HG02852 (cell line): ENCODE results near the gene SNX20.
A peak's percentile ranks its signal among the peaks of the same experiment; 100 is the strongest.

ENCODE experiments used
- ATAC-seq: cut with Tn5 transposase; IDR thresholded peaks from one replicate; pipeline ENCODE4 v1.9.1; 2021; ENCODE audit warnings: mild to moderate bottlenecking, moderate library complexity; ENCODE audit not compliant: unreplicated experiment

SNX20 gene

DNA sequence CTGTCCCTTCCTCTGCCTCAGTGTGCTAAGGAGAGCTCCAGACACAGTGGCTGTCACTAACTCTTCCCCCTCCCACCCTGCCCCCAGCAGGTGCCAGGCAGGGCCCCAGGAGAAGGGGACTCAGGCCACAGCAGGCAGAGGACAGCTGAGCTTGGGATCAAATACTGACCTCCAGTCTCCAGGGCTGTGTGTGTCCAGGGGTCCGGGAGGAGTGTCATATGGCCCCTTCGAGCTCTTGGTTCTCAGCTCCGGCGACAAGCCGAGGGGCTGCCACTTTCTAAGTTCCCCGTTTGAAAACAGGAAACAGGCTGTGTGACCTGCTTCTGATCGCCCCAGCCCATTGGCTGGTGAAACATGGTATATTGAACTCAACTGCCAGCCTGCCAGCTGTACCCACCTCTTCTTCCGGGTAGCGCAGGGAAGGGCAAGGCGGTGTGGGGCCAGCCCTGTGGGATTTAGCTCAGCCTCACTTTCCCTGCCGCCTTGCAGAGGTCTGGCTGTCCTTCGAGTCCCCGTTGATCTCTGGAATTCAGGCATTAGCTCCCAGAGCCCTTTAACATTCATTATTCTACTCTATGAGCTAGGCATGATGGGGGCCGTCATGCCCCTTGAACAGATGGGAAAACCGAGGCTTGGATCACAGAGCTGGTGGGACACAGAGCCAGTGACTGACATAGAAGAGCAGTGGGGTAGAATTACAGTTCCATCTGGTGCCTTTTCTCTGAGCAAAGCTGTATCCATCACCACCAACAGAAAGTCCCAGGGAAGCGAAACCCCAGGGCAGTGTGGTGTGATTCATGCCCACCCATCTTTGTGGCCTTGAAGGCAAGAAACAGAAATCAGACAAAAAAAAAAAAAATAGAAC, at the start of gene SNX20:
SNX20 (minus strand) TSS at position 292 of the 865 bp plus-strand sequence. CDS start 3,786 bp downstream, outside the sequence.
- ATAC-seq, result peak; percentile 34

DNA sequence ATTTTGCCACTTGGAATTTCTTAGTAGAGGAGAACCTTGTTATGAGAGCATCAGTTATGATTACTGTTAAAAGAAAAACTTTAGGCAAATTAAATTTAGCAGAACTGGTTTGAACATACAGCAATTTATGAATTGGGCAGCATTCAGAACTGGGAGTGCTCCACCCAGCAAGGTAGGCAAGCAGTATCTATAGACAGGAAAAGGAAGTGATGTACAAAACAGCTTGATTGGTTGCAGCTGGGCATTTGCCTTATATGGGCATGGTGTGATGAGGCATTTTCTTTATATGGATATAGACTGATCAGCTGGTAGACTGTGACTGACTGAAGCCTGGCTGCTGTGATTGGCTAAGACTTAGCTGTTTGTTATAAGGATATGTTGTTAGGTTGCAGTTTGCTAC, 43.2 kb upstream of the SNX20 start:
- no peak for ATAC-seq

DNA sequence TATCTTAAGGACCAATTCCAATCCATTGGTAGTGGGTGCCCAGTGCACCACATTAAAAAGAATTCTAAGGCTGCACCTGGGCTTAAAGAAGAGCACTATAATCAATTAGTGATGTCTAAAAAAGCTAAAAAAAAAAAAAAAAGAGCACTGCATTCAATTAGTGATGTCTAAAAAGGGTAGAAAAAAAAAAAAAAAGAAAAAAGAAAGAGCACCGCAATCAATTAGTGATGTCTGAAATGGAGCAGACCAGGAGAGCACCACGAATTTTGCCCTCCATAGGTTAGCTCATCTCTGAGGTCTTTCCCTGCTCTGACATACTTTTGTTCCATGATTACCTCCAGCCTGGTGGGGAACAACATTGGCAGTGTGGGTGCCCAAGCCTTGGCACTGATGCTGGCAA, 41.8 kb upstream of the SNX20 start:
- ATAC-seq, result no peak

DNA sequence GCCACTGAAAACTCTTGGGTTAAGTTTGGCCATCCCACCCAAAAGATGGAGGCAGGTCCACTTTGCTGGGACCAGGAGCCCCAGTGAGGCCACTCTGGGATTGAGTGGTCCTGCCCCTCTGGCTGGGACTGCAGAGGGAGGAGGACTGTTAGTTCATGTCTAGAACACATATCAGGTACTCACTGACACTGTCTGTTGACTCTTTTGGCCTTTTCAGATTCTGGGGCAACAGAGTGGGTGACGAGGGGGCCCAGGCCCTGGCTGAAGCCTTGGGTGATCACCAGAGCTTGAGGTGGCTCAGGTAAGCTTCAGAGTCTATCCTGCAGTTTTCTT, 41.3 kb upstream of the SNX20 start:
- ATAC-seq, result no peak

DNA sequence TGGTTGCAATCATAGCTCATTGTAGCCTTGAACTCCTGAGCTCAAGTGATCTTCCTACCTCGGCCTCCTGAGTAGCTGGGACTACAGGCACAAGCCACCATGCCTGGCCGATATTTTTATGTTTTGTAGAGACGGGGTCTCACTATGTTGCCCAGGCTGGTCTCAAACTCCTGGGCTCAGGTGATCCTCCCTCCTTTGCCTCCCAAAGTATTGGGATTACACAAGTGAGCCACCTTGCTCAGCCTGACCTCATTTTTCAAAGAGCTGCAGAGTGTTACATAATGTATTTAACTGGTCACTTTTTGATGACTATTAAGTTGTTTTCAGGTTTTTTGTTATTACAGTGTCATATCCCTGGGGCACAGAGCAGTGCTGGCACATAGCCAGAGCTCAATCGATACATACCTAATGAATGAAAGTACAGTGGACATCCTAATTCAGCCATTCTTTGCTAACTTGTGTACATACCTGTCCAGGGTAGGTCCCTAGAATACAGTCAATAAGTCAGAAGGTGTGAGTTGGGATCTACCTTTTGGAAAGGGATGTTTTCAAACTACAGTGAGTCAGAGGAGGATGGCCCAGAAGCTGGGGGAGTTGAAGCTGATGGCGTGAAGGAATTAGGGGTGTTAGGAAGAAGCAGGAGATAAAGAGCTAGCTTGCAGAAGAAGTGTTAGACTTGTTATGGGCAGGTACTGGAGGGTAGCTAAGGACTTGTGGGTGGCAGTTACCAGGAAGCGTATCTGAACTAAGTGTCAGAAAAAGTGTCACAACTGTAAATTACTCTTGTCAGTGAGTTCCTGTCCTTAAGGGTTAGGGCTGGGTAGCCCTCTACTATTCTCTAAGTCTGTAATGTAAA, 40.7 kb upstream of the SNX20 start:
- no peak for ATAC-seq

DNA sequence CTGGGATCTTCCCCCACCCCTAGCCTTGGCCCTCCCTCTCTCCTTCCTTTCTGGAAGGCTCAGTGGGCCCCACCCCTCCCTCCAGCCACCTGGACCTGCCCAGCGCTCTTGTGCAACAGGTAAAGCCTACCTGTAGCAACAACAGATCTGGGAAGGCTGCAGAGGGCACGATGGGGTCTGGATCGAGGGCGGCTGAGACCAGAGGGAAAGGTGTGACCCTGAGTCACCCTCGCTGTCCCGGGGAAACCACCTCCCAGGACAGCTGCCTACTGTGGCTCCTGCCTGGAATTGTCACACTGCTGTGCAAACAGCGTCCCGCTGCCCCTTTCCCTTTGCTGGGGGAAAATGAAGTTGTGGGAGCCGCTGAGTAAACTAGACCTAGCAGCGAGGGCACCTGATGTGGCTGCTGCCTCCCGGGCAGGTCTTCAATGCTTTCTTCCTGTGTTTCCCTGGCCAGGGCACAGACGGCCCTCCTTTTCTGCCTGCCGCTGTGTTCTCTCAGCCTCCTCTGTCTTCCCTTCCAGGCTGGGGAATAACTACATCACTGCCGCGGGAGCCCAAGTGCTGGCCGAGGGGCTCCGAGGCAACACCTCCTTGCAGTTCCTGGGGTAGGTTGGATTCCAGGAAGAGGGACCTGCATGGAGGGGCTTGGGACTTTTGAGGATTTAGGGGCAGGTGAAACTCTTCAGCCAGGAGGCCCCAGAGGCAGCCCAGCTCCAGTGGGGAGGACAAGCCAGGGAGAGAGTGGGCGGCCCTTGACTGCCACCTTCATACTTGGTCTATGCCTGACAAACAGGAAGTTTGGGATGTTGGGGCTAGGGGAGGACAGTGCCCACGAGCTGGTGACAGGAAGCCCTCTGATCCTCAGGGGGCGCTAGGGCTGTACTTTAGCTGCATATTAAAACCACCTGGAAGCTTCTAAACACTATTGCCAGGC, 38.6 kb upstream of the SNX20 start:
- ATAC-seq, result no peak

DNA sequence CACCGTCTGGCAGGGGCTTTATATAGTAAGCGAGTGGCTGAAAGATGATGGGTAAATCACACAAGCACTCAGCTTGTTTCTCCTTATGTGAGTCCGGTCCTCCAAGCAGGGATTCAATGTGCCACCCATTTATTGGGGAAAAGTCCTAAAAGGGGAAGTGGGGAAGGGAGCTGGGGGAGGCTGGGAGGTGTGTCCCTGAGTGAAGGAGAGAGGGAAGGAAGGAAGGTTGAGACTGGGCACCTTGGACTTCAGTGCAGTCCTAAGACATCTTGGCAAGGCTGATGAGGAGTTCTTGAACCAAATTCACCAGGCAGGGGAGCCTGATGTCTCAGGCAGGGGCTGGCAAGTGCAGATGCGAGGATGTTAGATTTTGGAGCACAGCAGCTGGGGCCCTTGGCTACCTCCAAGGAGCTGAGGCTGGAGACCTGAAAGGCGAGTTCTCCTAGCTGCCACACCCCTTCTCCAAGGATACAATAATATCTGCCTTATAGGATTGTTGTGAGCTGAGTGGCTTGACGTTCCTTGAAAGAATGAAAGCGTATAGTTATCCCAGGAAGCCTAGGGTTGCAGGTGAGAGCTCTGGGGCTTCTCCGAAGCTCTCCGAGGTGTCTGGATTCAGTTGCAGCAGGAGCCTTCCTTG, 37.8 kb upstream of the SNX20 start:
- ATAC-seq, result no peak

GRCh38 chr16:50718061-50718760, 37.1 kb upstream of the SNX20 start:
- ATAC-seq, result no peak

GRCh38 chr16:50717494-50717893, 36.4 kb upstream of the SNX20 start:
- ATAC-seq, result no peak

- ATAC-seq, result no peak
Measured at GRCh38 chr16:50717091-50717490, 36.0 kb upstream of the SNX20 start.

DNA sequence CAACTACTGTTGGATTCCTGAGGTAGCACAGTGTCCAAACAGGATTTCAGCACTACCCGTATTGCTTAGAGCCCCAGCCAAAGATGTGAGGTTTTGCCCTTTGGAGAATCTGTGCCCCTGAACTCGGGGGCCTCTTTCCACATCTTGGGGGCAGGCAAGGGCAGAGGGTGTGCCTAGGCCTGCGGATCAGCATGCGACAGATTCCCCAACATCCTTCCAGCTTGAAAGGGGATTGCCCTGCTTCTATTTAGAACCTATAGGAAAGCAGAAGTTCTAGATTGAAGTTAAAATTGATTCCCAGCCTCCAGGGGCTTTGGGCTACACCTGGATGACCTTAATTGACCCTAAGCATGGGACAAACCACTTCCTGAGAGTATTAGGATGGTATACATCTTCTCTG, 31.8 kb upstream of the SNX20 start:
- ATAC-seq, result no peak

GRCh38 chr16:50712560-50712898, 31.4 kb upstream of the SNX20 start:
- no peak for ATAC-seq

DNA sequence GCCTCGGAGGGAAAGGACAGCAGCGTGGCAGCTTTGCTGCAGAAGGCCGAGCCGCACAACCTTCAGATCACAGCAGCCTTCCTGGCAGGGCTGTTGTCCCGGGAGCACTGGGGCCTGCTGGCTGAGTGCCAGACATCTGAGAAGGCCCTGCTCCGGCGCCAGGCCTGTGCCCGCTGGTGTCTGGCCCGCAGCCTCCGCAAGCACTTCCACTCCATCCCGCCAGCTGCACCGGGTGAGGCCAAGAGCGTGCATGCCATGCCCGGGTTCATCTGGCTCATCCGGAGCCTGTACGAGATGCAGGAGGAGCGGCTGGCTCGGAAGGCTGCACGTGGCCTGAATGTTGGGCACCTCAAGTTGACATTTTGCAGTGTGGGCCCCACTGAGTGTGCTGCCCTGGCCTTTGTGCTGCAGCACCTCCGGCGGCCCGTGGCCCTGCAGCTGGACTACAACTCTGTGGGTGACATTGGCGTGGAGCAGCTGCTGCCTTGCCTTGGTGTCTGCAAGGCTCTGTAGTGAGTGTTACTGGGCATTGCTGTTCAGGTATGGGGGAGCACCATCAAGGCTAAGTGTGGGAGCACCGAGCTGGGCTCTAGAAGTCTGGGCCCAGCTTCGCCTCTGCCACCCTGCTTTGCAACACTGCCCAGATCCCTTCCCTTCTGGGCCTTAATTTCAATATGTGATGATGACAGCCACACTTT, 30.9 kb upstream of the SNX20 start:
- no peak for ATAC-seq

DNA sequence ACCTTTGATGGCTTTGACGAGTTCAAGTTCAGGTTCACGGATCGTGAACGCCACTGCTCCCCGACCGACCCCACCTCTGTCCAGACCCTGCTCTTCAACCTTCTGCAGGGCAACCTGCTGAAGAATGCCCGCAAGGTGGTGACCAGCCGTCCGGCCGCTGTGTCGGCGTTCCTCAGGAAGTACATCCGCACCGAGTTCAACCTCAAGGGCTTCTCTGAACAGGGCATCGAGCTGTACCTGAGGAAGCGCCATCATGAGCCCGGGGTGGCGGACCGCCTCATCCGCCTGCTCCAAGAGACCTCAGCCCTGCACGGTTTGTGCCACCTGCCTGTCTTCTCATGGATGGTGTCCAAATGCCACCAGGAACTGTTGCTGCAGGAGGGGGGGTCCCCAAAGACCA, 29.9 kb upstream of the SNX20 start:
- ATAC-seq, result no peak

DNA sequence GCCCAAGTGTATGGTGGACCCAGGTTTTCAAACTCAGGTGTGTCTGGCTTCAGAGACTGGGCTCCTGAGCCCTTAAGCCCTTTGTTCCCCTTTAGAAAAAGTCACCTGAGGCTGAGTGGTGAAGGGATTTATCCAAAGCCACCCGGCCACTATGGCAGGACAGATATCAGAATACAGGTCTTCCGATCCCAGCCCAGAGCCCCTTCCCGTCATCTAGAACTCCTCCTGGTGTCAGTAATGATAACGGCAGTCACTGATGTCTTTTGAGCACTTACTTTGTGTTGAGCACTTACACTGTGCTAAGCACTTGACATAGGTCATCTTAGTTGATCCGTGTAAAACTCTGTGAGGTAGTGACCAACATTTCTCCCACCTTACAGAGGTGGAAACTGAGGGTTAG, 28.9 kb upstream of the SNX20 start:
- ATAC-seq, result no peak

GRCh38 chr16:50709061-50709684, 28.1 kb upstream of the SNX20 start:
- no peak for ATAC-seq

GRCh38 chr16:50708373-50709060, 27.4 kb upstream of the SNX20 start:
- ATAC-seq, result no peak

DNA sequence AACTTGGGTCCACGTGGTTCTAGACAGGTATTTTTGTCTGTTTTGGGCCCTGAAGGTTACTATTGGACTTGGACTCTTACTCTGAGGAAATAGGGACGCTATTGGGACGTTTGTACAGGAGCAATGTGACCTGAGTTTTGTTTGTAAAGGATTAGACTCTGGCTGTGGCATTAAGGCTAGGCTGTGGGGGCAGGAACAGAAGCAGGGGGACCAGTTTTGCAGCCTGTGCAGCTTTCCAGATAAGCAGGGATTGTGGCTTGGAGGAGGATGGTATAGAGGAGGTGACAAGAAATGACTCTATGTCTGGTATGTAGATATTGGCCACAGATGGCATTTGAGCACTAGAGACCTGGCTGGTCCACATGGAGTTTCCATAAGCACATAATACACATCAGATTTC, 25.1 kb upstream of the SNX20 start:
- no peak for ATAC-seq
